ENCODE data around the gene NTRK1. TPM values are rescaled to one million over a fixed set of nuclear protein-coding genes. Genes with fewer than 3 reads are reported as not detected.

Gene NTRK1
- total RNA-seq, 2 experiments from 2014 or later: 4.4 to 6.1 TPM

GRCh38 chr1:156845953-156846545 is 14.6 kb upstream of the NTRK1 start:
- H3K36me3 Mint-ChIP-seq (ENCODE audit: low read depth): no peaks in the 10 kb centered on the region
- intact Hi-C loops (cut with DNase I, micrococcal nuclease): no loop called here
- POLR2A ChIA-PET: no interaction called here

GRCh38 chr1:156846643-156847042 is 14.0 kb upstream of the NTRK1 start:
- Mint-ChIP-seq H3K4me1 (peaks cover 21% of the 10 kb centered on the region), H3K27me3 (peaks cover 42% of the 10 kb centered on the region), H3K4me3 (no peak overlapping the region), H3K27ac (no peak overlapping the region), H3K36me3 (ENCODE audit: low read depth) (no peaks in the 10 kb centered on the region), H3K9me3 (ENCODE audit: low read depth) (no peaks in the 10 kb centered on the region)
- ChIA-PET POLR2A (no interaction called here), CTCF (interaction anchor here (0.8 to 5.9 kb wide), 5 partner anchors 14 to 79 kb away, joined by 3 to 51 read pairs (median 3); partner anchors contain the start of genes INSRR and NTRK1)
- DNase-seq: no peak
- intact Hi-C loops (cut with DNase I, micrococcal nuclease): no loop called here
- ATAC-seq: no peak

More at GRCh38 chr1:156845953-156846545, 14.6 kb upstream of the NTRK1 start:
- H3K4me1 Mint-ChIP-seq: peaks cover 21% of the 10 kb centered on the region
- CTCF ChIA-PET: interaction anchor here (0.8 to 5.9 kb wide), 5 partner anchors 15 to 80 kb away, joined by 3 to 51 read pairs (median 3); partner anchors contain the start of genes INSRR and NTRK1
- H3K27me3 Mint-ChIP-seq: peaks cover 44% of the 10 kb centered on the region
- ATAC-seq (no peak), DNase-seq (no peak)
- no peak overlapping the region for H3K4me3 Mint-ChIP-seq
- H3K9me3 Mint-ChIP-seq (ENCODE audit: low read depth): no peaks in the 10 kb centered on the region
- H3K27ac Mint-ChIP-seq: no peak overlapping the region

DNA sequence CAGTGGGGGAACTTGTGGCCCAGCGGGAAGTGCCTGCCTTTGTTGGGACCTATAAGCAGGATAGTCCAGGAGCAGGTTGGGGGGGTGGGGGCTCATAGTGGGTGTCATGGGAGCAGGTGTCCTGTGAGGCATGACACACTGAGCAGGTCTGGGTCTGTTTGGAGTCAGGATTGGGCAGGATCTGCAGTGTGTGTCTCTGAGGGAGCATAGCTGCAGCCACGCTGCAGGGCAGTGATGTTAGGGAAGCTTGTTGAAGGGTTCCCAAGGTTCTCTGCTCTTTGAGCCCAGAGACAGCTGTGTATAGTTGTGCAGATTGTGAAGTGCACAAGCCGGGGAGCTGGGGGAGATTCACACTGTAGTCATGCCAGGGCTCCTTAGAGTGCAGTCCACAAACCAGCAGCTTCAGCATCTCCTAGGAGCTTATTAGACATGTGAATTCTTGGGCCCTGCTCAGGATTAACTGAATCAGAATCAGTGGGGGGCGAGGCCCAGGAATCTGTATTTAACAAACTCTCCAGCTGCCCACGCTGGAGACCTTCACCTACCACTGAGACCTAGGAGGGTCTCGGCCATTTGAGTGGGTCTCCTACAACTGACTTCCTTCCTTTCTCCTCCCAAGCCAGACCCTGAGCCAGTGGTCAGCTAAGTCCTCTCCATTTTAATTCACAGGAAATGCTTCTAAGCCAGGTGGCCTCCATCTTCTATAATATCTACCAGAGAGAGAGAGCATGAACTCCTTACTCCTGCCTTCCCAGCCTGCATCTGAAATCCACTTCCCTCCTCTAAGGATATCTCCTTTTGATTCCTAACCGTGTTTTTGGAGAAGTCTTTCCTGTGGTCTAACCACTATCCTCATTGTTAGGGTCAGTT is 12.8 kb upstream of the NTRK1 start:
- peaks cover 37% of the 10 kb centered on the region for H3K27me3 Mint-ChIP-seq
- peaks cover 21% of the 10 kb centered on the region for H3K4me1 Mint-ChIP-seq
- H3K36me3 Mint-ChIP-seq (ENCODE audit: low read depth): no peaks in the 10 kb centered on the region
- ChIA-PET CTCF (interaction anchor here (0.6 to 5.9 kb wide), 7 partner anchors 9 to 119 kb away, joined by 3 to 51 read pairs (median 4); partner anchors contain the start of genes INSRR, ISG20L2, METTL25B and NTRK1), POLR2A (no interaction called here)
- DNase-seq (no peak), ATAC-seq (no peak)
- H3K27ac Mint-ChIP-seq: no peak overlapping the region
- no peak overlapping the region for H3K4me3 Mint-ChIP-seq
- intact Hi-C loops (cut with DNase I, micrococcal nuclease): no loop called here
- H3K9me3 Mint-ChIP-seq (ENCODE audit: low read depth): no peaks in the 10 kb centered on the region

DNA sequence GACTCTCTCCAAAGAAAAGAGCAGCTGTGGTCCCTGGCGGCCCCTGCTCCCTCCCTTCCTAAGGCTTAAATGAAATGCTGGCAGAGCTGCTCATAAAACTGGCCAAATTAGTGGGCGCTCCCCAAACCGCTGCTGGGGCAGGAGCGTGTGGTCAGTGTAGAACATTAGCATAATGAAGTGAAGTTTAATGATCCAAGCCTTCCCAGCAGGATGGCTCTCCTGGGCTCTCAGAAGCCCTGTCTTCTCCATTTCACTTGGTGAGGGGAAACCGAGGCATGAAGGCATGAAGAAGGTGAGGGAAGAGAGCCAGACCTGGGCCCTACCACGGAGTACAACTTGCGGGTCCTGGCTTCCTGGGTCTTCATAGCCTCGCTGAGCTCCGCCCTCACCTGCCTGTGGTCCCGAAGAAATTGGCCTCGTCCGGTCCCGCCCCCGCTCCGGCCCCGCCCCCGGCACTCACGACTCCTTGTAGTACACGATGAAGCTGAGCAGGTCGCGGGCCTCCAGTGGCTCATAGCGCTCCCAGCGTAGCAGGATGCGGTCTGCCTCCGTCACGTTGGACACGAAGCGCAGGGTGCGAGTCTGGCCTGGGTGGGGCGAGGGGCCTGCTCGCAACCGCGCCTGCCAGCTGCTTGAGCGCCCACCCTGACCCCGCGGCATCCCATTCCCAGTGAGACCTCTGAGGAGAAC is 12.1 kb upstream of the NTRK1 start:
- ATAC-seq (peak; percentile 93), DNase-seq (peak; percentile 89)
- intact Hi-C loops (cut with DNase I, micrococcal nuclease): no loop called here
- Mint-ChIP-seq H3K4me3 (peak overlapping the region; percentile 53), H3K27ac (peak overlapping the region; percentile 40), H3K4me1 (peaks cover 21% of the 10 kb centered on the region), H3K27me3 (peaks cover 33% of the 10 kb centered on the region), H3K9me3 (ENCODE audit: low read depth) (no peaks in the 10 kb centered on the region), H3K36me3 (ENCODE audit: low read depth) (no peaks in the 10 kb centered on the region)
- ChIA-PET CTCF (interaction anchor here (0.6 to 5.9 kb wide), 6 partner anchors 9 to 120 kb away, joined by 3 to 51 read pairs (median 4); partner anchors contain the start of genes INSRR, ISG20L2, METTL25B and NTRK1), POLR2A (interaction anchor here (0.7 kb wide), 1 partner anchor 41 kb away, joined by 3 read pairs; no protein-coding TSS in a partner anchor)

- ChIA-PET POLR2A (interaction anchor here (0.6 to 0.7 kb wide), 2 partner anchors 42 to 79 kb away, joined by 3 to 6 read pairs; no protein-coding TSS in a partner anchor), CTCF (interaction anchor here (0.5 to 5.9 kb wide), 7 partner anchors 9 to 292 kb away, joined by 3 to 51 read pairs (median 4); partner anchors contain the start of genes INSRR and NTRK1)
- ATAC-seq (peak; percentile 3), DNase-seq (no peak)
- peak overlapping the region; percentile 53 for H3K4me3 Mint-ChIP-seq
- intact Hi-C loops (cut with DNase I, micrococcal nuclease): no loop called here
- H3K9me3 Mint-ChIP-seq (ENCODE audit: low read depth): no peaks in the 10 kb centered on the region
- H3K4me1 Mint-ChIP-seq: peaks cover 19% of the 10 kb centered on the region
- peak overlapping the region; percentile 64 for H3K27ac Mint-ChIP-seq
- no peaks in the 10 kb centered on the region for H3K36me3 Mint-ChIP-seq (ENCODE audit: low read depth)
- H3K27me3 Mint-ChIP-seq: peaks cover 29% of the 10 kb centered on the region
Measured at GRCh38 chr1:156849151-156849496, 11.5 kb upstream of the NTRK1 start.

DNA sequence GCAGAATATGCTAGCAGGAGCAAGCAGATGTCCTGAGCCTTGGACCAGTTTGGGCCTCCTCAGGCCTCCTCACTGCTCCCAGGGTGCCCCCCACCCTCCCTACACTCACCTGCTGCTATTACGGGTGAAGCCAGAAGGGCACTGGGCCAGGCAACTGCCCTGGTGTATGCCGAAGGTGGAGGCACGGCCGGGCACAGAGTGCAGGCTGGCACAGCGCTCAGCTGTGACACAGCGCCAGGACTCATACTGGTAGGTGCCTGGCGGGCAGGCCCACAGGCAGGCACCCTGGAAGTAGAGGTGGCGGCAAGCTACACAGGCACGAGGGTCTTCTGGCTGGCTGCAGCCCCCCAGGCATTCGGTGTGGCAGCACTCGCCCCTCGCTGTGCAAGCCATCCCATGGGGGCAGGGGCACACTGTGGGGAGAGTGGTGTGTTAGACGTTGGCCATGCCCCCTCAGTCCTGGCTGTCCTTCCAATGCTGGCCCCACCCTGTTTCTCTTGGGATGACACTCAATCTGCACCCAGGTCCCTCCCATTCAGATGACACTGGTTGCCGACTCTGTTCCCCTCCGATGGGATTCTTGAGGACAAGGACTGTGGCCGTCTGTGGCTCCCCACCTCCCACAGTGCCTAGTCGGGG is 8.8 kb upstream of the NTRK1 start:
- no peak for ATAC-seq
- Mint-ChIP-seq H3K4me1 (peaks cover 13% of the 10 kb centered on the region), H3K27ac (no peak overlapping the region), H3K27me3 (peaks cover 12% of the 10 kb centered on the region), H3K4me3 (no peak overlapping the region), H3K9me3 (ENCODE audit: low read depth) (no peaks in the 10 kb centered on the region), H3K36me3 (ENCODE audit: low read depth) (no peaks in the 10 kb centered on the region)
- POLR2A ChIA-PET: no interaction called here
- DNase-seq: no peak
- intact Hi-C loops (cut with DNase I, micrococcal nuclease): no loop called here
- CTCF ChIA-PET: interaction anchor here (1.0 to 2.2 kb wide), 3 partner anchors 13 to 126 kb away, joined by 3 to 10 read pairs (median 8); no protein-coding TSS in a partner anchor

GRCh38 chr1:156852418-156852874 is 8.2 kb upstream of the NTRK1 start:
- H3K36me3 Mint-ChIP-seq (ENCODE audit: low read depth): no peaks in the 10 kb centered on the region
- no peaks in the 10 kb centered on the region for H3K9me3 Mint-ChIP-seq (ENCODE audit: low read depth)
- ChIA-PET CTCF (interaction anchor here (1.0 to 2.2 kb wide), 4 partner anchors 9 to 126 kb away, joined by 3 to 10 read pairs (median 6); no protein-coding TSS in a partner anchor), POLR2A (no interaction called here)
- H3K4me1 Mint-ChIP-seq: peaks cover 13% of the 10 kb centered on the region
- H3K27me3 Mint-ChIP-seq: peaks cover 7% of the 10 kb centered on the region
- H3K4me3 Mint-ChIP-seq: no peak overlapping the region
- intact Hi-C loops (cut with DNase I, micrococcal nuclease): no loop called here
- no peak for DNase-seq
- ATAC-seq: no peak
- H3K27ac Mint-ChIP-seq: no peak overlapping the region

GRCh38 chr1:156853761-156854160 is 6.9 kb upstream of the NTRK1 start:
- POLR2A ChIA-PET: no interaction called here
- intact Hi-C loops (cut with DNase I, micrococcal nuclease): no loop called here
- H3K4me3 Mint-ChIP-seq: no peak overlapping the region

DNA sequence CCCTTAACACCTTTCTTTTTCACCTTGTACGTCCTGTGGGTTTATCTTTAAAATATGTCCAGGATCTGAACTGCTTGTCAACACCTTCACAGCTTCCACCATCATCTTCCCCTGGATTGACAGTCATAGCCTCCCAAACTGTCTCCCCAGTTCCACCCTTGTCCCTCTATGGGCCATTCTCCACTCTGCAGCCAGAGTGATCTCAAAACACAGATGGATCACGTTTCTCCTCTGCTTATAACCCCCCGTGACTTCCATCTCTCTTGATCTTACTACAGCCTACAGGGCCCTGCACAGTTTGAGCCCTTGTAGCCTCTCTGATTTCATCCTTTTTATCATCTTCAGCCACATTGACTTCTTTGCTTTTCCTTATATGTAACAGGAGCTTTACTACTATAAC is 6.0 kb upstream of the NTRK1 start:
- intact Hi-C loops (cut with DNase I, micrococcal nuclease): no loop called here
- ATAC-seq: no peak
- ChIA-PET POLR2A (no interaction called here), CTCF (interaction anchor here (0.6 to 1.3 kb wide), 4 partner anchors 16 to 135 kb away, joined by 3 to 5 read pairs (median 4); no protein-coding TSS in a partner anchor)
- peaks cover 20% of the 10 kb centered on the region for H3K27me3 Mint-ChIP-seq
- no peak for DNase-seq
- H3K4me3 Mint-ChIP-seq: no peak overlapping the region
- peaks cover 1% of the 10 kb centered on the region for H3K4me1 Mint-ChIP-seq
- no peak overlapping the region for H3K27ac Mint-ChIP-seq
- H3K9me3 Mint-ChIP-seq (ENCODE audit: low read depth): no peaks in the 10 kb centered on the region
- no peaks in the 10 kb centered on the region for H3K36me3 Mint-ChIP-seq (ENCODE audit: low read depth)

More at GRCh38 chr1:156853761-156854160, 6.9 kb upstream of the NTRK1 start:
- CTCF ChIA-PET: interaction anchor here (0.5 to 2.2 kb wide), 4 partner anchors 8 to 169 kb away, joined by 3 to 10 read pairs (median 4); no protein-coding TSS in a partner anchor
- Mint-ChIP-seq H3K27me3 (peaks cover 18% of the 10 kb centered on the region), H3K4me1 (peaks cover 5% of the 10 kb centered on the region), H3K9me3 (ENCODE audit: low read depth) (no peaks in the 10 kb centered on the region), H3K36me3 (ENCODE audit: low read depth) (no peaks in the 10 kb centered on the region), H3K27ac (no peak overlapping the region)
- DNase-seq (no peak), ATAC-seq (no peak)

DNA sequence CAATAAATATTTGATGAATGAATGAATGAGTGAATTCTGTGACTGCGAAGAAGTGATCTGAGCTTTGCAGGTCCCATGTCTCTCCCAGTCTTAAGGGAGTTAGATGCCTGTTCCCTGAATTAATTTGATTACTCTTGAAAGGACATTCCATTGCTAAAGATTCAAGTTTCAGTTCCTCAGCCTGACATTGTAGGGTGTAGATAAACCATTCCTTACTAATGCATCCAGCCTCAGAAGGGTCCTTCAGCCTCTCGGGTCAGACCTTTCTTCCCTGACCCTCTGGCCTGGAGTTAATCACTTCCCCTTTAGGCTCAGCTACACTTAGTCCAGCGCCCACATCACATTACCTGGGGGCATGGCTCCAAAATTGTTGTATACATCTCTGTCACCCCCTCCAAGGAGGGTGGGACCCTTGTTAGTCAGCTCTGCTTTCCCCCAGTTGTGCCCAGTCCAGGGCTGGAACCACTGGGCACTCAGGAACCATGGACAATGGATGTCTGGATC is 4.3 kb upstream of the NTRK1 start:
- peaks cover 26% of the 10 kb centered on the region for H3K27me3 Mint-ChIP-seq
- H3K9me3 Mint-ChIP-seq (ENCODE audit: low read depth): no peaks in the 10 kb centered on the region
- ATAC-seq (no peak), DNase-seq (no peak)
- H3K36me3 Mint-ChIP-seq (ENCODE audit: low read depth): no peaks in the 10 kb centered on the region
- H3K4me3 Mint-ChIP-seq: no peak overlapping the region
- intact Hi-C loops (cut with DNase I, micrococcal nuclease): no loop called here
- no peak overlapping the region for H3K27ac Mint-ChIP-seq
- CTCF ChIA-PET: interaction anchor here (0.7 to 3.1 kb wide), 6 partner anchors 15 to 230 kb away, joined by 3 to 20 read pairs (median 3); no protein-coding TSS in a partner anchor
- POLR2A ChIA-PET: no interaction called here
- peaks cover 6% of the 10 kb centered on the region for H3K4me1 Mint-ChIP-seq

All from activated CD4-positive, alpha-beta T cell treated with anti-CD3 and anti-CD28 coated beads for 36 hours (primary cell).